HG02970 (cell line): ENCODE measurements around the gene DMRT3.

Experiments used
- ATAC-seq: cut with Tn5 transposase; IDR thresholded peaks from one replicate; pipeline ENCODE4 v1.9.1; 2021; ENCODE audit warnings: mild to moderate bottlenecking, moderate library complexity, moderate number of reproducible peaks; ENCODE audit not compliant: unreplicated experiment, low FRiP score

DMRT3 gene

GRCh38 chr9:976258-976942 lies at the start of gene DMRT3:
TSS of gene DMRT3 (plus strand) at chr9:976655. CDS start at chr9:977002, 347 bp downstream.
- no peak for ATAC-seq

GRCh38 chr9:926976-927375 lies 49.5 kb upstream of the DMRT3 start:
- ATAC-seq: no peak

GRCh38 chr9:928363-929042 lies 48.0 kb upstream of the DMRT3 start:
- ATAC-seq: peak; percentile 94

GRCh38 chr9:929719-930118 lies 46.7 kb upstream of the DMRT3 start:
- no peak for ATAC-seq

GRCh38 chr9:933356-933755 lies 43.1 kb upstream of the DMRT3 start:
- no peak for ATAC-seq

GRCh38 chr9:935348-935965 lies 41.0 kb upstream of the DMRT3 start:
- no peak for ATAC-seq

GRCh38 chr9:942805-943580 lies 33.5 kb upstream of the DMRT3 start:
- no peak for ATAC-seq

GRCh38 chr9:947985-948384 lies 28.5 kb upstream of the DMRT3 start:
- no peak for ATAC-seq

GRCh38 chr9:948497-948896 lies 28.0 kb upstream of the DMRT3 start:
- no peak for ATAC-seq

GRCh38 chr9:950139-950538 lies 26.3 kb upstream of the DMRT3 start:
- ATAC-seq: no peak

- ATAC-seq: no peak
Measured at GRCh38 chr9:952546-952945, 23.9 kb upstream of the DMRT3 start.

- no peak for ATAC-seq
Measured at GRCh38 chr9:959105-959504, 17.4 kb upstream of the DMRT3 start.

- ATAC-seq: no peak
Measured at GRCh38 chr9:959914-960313, 16.5 kb upstream of the DMRT3 start.

- no peak for ATAC-seq
Measured at GRCh38 chr9:962023-962422, 14.4 kb upstream of the DMRT3 start.

- ATAC-seq: no peak
Measured at GRCh38 chr9:965497-965896, 11.0 kb upstream of the DMRT3 start.

GRCh38 chr9:966870-967269 lies 9.6 kb upstream of the DMRT3 start:
- no peak for ATAC-seq

GRCh38 chr9:967436-967835 lies 9.0 kb upstream of the DMRT3 start:
- no peak for ATAC-seq

GRCh38 chr9:967903-968641 lies 8.4 kb upstream of the DMRT3 start:
- ATAC-seq: no peak

- ATAC-seq: no peak
Measured at GRCh38 chr9:969310-970150, 6.9 kb upstream of the DMRT3 start.
